HG03378 (cell line): ENCODE data around the gene AQP12A.
"Not testable (repeated sequence)": the region's sequence is repeated elsewhere in the genome, so short reads cannot be mapped to it uniquely, and the experiment has no call there.

Experiments used
- ATAC-seq: cut with Tn5 transposase; IDR thresholded peaks from one replicate; pipeline ENCODE4 v1.9.1; 2021; ENCODE audit warnings: mild to moderate bottlenecking, moderate library complexity; ENCODE audit not compliant: unreplicated experiment

The AQP12A gene

GRCh38 chr2:240686460-240686859 lies 5.2 kb upstream of the AQP12A start:
- no peak for ATAC-seq

GRCh38 chr2:240687045-240687740 lies 4.5 kb upstream of the AQP12A start:
- ATAC-seq = no peak

GRCh38 chr2:240687741-240688552 lies 3.7 kb upstream of the AQP12A start:
- ATAC-seq = no peak

GRCh38 chr2:240688553-240688919 lies 3.1 kb upstream of the AQP12A start:
- no peak for ATAC-seq

GRCh38 chr2:240689975-240690374 lies 1.7 kb upstream of the AQP12A start:
- ATAC-seq = no peak

- ATAC-seq = not testable (repeated sequence)
These were observed 1.1 kb upstream of the AQP12A start for GRCh38 chr2:240690421-240691074.

- not testable (repeated sequence) for ATAC-seq
These were observed 615 bp upstream of the AQP12A start for GRCh38 chr2:240691075-240691427.

- not testable (repeated sequence) for ATAC-seq
These were observed 1.2 kb downstream of the AQP12A start for GRCh38 chr2:240692583-240693561.

- not testable (repeated sequence) for ATAC-seq
These were observed 2.6 kb downstream of the AQP12A start for GRCh38 chr2:240694304-240694703.

GRCh38 chr2:240695593-240695992 lies 3.9 kb downstream of the AQP12A start:
- ATAC-seq = not testable (repeated sequence)

GRCh38 chr2:240696469-240696868 lies 4.8 kb downstream of the AQP12A start:
- ATAC-seq = not testable (repeated sequence)

GRCh38 chr2:240698852-240699561 lies 7.3 kb downstream of the AQP12A start:
- ATAC-seq = not testable (repeated sequence)

- ATAC-seq = not testable (repeated sequence)
These were observed 8.2 kb downstream of the AQP12A start for GRCh38 chr2:240699835-240700234.

GRCh38 chr2:240700616-240701015 lies 8.9 kb downstream of the AQP12A start:
- ATAC-seq = not testable (repeated sequence)

- no peak for ATAC-seq
These were observed 9.5 kb downstream of the AQP12A start for GRCh38 chr2:240701091-240701735.

GRCh38 chr2:240701736-240702639 lies 10.3 kb downstream of the AQP12A start:
- no peak for ATAC-seq

GRCh38 chr2:240702640-240703011 lies 11.0 kb downstream of the AQP12A start:
- no peak for ATAC-seq
